Hematopoietic multipotent progenitor cell treated with erythropoietin and hydrocortisone succinate and interleukin-3 and kit ligand, for 17 days (in vitro differentiated cells): ENCODE data around the gene ZNF391.
"Not testable (repeated sequence)": the region's sequence is repeated elsewhere in the genome, so short reads cannot be mapped to it uniquely, and the experiment has no call there.

Source experiments
- DNase-seq: peaks from one replicate; pipeline ENCODE4 v3.0.0-alpha.2; 2015; ENCODE audit warnings: low spot score

Gene ZNF391

GRCh38 chr6:27388293-27389197 is at the start of gene ZNF391:
Gene ZNF391, plus strand, starts transcription at chr6:27388759. Its CDS starts 11,612 bp downstream, at chr6:27400371.
- DNase-seq: no peak

- DNase-seq: no peak
Observed at GRCh38 chr6:27352850-27353249, 35.7 kb upstream of the ZNF391 start.

- no peak for DNase-seq
Observed at GRCh38 chr6:27358786-27359185, 29.8 kb upstream of the ZNF391 start.

- no peak for DNase-seq
Observed at GRCh38 chr6:27359231-27359630, 29.3 kb upstream of the ZNF391 start.

GRCh38 chr6:27368202-27368601 is 20.4 kb upstream of the ZNF391 start:
- no peak for DNase-seq

- DNase-seq: no peak
Observed at GRCh38 chr6:27370391-27370790, 18.2 kb upstream of the ZNF391 start.

GRCh38 chr6:27374824-27375612 is 13.5 kb upstream of the ZNF391 start:
- DNase-seq: no peak

GRCh38 chr6:27375613-27376079 is 12.9 kb upstream of the ZNF391 start:
- DNase-seq: no peak

GRCh38 chr6:27378406-27378805 is 10.2 kb upstream of the ZNF391 start:
- not testable (repeated sequence) for DNase-seq

GRCh38 chr6:27381001-27381400 is 7.6 kb upstream of the ZNF391 start:
- DNase-seq: not testable (repeated sequence)

- DNase-seq: no peak
Observed at GRCh38 chr6:27383011-27383410, 5.5 kb upstream of the ZNF391 start.

GRCh38 chr6:27383481-27383880 is 5.1 kb upstream of the ZNF391 start:
- no peak for DNase-seq

- no peak for DNase-seq
Observed at GRCh38 chr6:27392623-27393022, 4.1 kb downstream of the ZNF391 start.

GRCh38 chr6:27394073-27394472 is 5.5 kb downstream of the ZNF391 start:
- no peak for DNase-seq

GRCh38 chr6:27400877-27401642 is 12.5 kb downstream of the ZNF391 start:
- DNase-seq: no peak

- DNase-seq: no peak
Observed at GRCh38 chr6:27406085-27406484, 17.5 kb downstream of the ZNF391 start.

- no peak for DNase-seq
Observed at GRCh38 chr6:27407153-27407814, 18.7 kb downstream of the ZNF391 start.

GRCh38 chr6:27414300-27414699 is 25.7 kb downstream of the ZNF391 start:
- no peak for DNase-seq

GRCh38 chr6:27414996-27415395 is 26.4 kb downstream of the ZNF391 start:
- DNase-seq: no peak

- DNase-seq: no peak
Observed at GRCh38 chr6:27415898-27416297, 27.3 kb downstream of the ZNF391 start.

- no peak for DNase-seq
Observed at GRCh38 chr6:27419363-27419762, 30.8 kb downstream of the ZNF391 start.
